ENCODE results near the gene TTC3.

DNA sequence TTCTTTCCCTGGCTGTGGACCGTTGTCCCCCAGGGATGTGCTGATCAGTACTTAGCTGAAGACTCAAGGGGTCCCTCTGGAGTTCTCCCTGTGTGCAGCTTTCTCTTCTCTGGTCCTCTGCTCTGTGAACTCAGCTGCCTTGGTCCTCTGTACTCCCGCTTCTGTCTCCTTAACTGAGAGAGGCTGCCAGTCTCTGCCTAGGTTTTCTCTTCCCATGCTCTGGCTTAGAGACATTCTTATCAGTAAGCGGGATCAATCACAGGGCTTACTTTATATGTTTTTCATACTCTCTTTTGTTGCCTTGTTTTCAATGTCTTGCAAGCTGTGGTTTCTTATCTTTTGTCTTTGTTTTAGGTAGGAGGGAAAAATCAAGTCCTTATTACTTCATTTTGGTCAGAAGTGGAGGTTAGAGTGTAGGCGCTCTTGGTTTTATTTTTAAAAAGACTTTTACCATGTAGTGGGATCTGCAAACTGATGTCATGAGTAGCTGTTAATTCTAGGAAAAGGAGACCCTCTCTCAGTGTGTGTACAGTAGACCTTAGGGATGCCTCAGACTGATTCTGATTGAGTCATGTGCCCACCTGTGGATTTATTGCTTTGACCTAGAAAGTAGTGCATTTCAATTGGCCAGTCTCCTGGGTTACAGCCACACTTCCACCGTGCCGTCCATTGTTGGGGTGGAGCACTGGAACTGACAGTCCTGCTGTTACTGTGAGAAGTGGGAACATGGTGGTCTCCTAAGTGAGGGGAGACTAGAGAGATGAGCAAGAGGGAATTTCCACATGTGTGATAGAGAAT, 46.6 kb downstream of the TTC3 start:
- TF ChIP-seq, protein P1, sequence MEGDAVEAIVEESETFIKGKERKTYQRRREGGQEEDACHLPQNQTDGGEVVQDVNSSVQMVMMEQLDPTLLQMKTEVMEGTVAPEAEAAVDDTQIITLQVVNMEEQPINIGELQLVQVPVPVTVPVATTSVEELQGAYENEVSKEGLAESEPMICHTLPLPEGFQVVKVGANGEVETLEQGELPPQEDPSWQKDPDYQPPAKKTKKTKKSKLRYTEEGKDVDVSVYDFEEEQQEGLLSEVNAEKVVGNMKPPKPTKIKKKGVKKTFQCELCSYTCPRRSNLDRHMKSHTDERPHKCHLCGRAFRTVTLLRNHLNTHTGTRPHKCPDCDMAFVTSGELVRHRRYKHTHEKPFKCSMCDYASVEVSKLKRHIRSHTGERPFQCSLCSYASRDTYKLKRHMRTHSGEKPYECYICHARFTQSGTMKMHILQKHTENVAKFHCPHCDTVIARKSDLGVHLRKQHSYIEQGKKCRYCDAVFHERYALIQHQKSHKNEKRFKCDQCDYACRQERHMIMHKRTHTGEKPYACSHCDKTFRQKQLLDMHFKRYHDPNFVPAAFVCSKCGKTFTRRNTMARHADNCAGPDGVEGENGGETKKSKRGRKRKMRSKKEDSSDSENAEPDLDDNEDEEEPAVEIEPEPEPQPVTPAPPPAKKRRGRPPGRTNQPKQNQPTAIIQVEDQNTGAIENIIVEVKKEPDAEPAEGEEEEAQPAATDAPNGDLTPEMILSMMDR (IDR thresholded peaks at IDR 0.05; ENCODE audit: borderline replicate concordance, extremely low read depth, low read length, poor library complexity, severe bottlenecking), result peak; percentile 9
- no peak for TF ChIP-seq EZH2 (IDR thresholded peaks at IDR 0.05; ENCODE audit: borderline replicate concordance, low read depth, low read length, severe bottlenecking)

Data from DND-41 (cell line).